Fibroblast of lung (primary cell): ENCODE results near the gene VCAN. TPM values are rescaled to one million over a fixed set of nuclear protein-coding genes. Genes with fewer than 3 reads are reported as not detected.

Source experiments
- DNase-seq, 2 donors: peaks; one replicate each; pipeline versions ENCODE4 v3.0.0 to v3.0.0-alpha.2; 2010; ENCODE audit warnings: low read depth in 2 of 2
- H2AFZ ChIP-seq: 2 replicates; pipeline ENCODE4 v1.5.1; 2012; ENCODE audit warnings: low read length, control low read depth, inconsistent platforms
- H3K27ac ChIP-seq: 2 replicates; pipeline ENCODE4 v1.5.1; 2011; ENCODE audit warnings: low read length, control low read depth; ENCODE audit not compliant: insufficient read depth
- H3K27me3 ChIP-seq: 2 replicates; pipeline ENCODE4 v1.5.1; 2011; ENCODE audit warnings: mild to moderate bottlenecking, low read length; ENCODE audit not compliant: control insufficient read depth, insufficient read depth
- H3K36me3 ChIP-seq: 2 replicates; pipeline ENCODE4 v1.5.1; 2011; ENCODE audit warnings: low read length; ENCODE audit not compliant: control insufficient read depth, insufficient read depth
- H3K4me1 ChIP-seq: 2 replicates; pipeline ENCODE4 v1.5.1; 2011; ENCODE audit warnings: low read length; ENCODE audit not compliant: control insufficient read depth, insufficient read depth; ENCODE audit errors: extremely low read depth
- H3K4me2 ChIP-seq: 2 replicates; pipeline ENCODE4 v1.5.1; 2011; ENCODE audit warnings: low read length, control low read depth; ENCODE audit not compliant: insufficient read depth; ENCODE audit errors: extremely low read depth
- H3K4me3 ChIP-seq, 4 experiments: fragments of 200-600 bp in 1 of 4; sonication (generic) in 1 of 4; replicated peaks in 1 of 4; 2 replicates each; pipeline ENCODE4 v1.5.1; 2011 to 2016; ENCODE audit warnings: low read length in 4 of 4, low read depth in 3 of 4, mild to moderate bottlenecking in 3 of 4, control low read depth in 2 of 4, inconsistent platforms in 1 of 4, mixed read lengths in 1 of 4; ENCODE audit not compliant: insufficient read depth in 1 of 4; ENCODE audit errors: control extremely low read depth in 1 of 4
- H3K79me2 ChIP-seq: 2 replicates; pipeline ENCODE4 v1.5.1; 2012; ENCODE audit warnings: mild to moderate bottlenecking, low read length, inconsistent platforms; ENCODE audit not compliant: control insufficient read depth, insufficient read depth
- H3K9ac ChIP-seq: 2 replicates; pipeline ENCODE4 v1.5.1; 2011; ENCODE audit warnings: mild to moderate bottlenecking, low read length, control low read depth; ENCODE audit not compliant: insufficient read depth
- H3K9me3 ChIP-seq: 2 replicates; pipeline ENCODE4 v1.5.1; 2012; ENCODE audit warnings: low read depth, low read length; ENCODE audit not compliant: control insufficient read depth, insufficient read depth
- H4K20me1 ChIP-seq: 2 replicates; pipeline ENCODE4 v1.5.1; 2011; ENCODE audit warnings: low read length; ENCODE audit not compliant: control insufficient read depth, insufficient read depth; ENCODE audit errors: extremely low read depth
- CTCF ChIP-seq, 2 donors: IDR thresholded peaks in 1 of 2; conservative IDR thresholded peaks in 1 of 2; 1 replicate in 1 of 2; 2 replicates in 1 of 2; pipeline ENCODE4 v1.5.1; 2011 to 2012; ENCODE audit warnings: low read length in 2 of 2, control low read depth in 1 of 2, inconsistent platforms in 1 of 2, low read depth in 1 of 2, mild to moderate bottlenecking in 1 of 2
- EZH2 ChIP-seq: IDR thresholded peaks from 2 replicates; pipeline ENCODE4 v1.5.1; 2012; ENCODE audit warnings: low read length, control low read depth, mild to moderate bottlenecking; ENCODE audit errors: missing control alignments
- polyA plus RNA-seq, 2 donors: library from polyadenylated mRNA; depleted of rRNA in 1 of 2; stranded (reverse) in 1 of 2; unstranded in 1 of 2; fragments of >200 nt; gene quantifications; 2 replicates each; pipeline ENCODE4 v1.2.1, GENCODE V29; 2011 to 2012; ENCODE audit warnings: missing spikeins in 1 of 2
- total RNA-seq: library from RNA; depleted of rRNA; stranded (reverse); fragments of >200 nt; gene quantifications from 2 replicates; pipeline ENCODE4 v1.2.1, GENCODE V29; 2014

The VCAN gene
- total and polyA plus RNA-seq, 2 donors (not counting 1 experiment from before 2014, with no cell fraction given): 51.9 to 227 TPM

GRCh38 chr5:83516377-83516776 lies 44.8 kb downstream of the VCAN start:
- H3K27me3 ChIP-seq: no peaks in the 10 kb centered on the region
- H3K27ac ChIP-seq: peak overlapping the region; percentile 43
- peaks cover 2% of the 10 kb centered on the region for H3K36me3 ChIP-seq
- H4K20me1 ChIP-seq: no peaks in the 10 kb centered on the region
- no peaks in the 10 kb centered on the region for H3K79me2 ChIP-seq
- H3K9ac ChIP-seq: no peak overlapping the region
- DNase-seq: peak; percentile 38 to 59
- H3K4me1 ChIP-seq: peaks cover 4% of the 10 kb centered on the region
- no peaks in the 10 kb centered on the region for H3K9me3 ChIP-seq
- TF ChIP-seq CTCF (conservative IDR thresholded peaks at IDR 0.05 in 1 of 2, IDR thresholded peaks at IDR 0.05 in 1 of 2; ENCODE audit: low read depth in 1 of 2, low read length in 2 of 2): no peak
- no peak for TF ChIP-seq EZH2
- no peak overlapping the region for H3K4me3 ChIP-seq
- H2AFZ ChIP-seq: no peak overlapping the region
- H3K4me2 ChIP-seq: no peak overlapping the region

- TF ChIP-seq CTCF (conservative IDR thresholded peaks at IDR 0.05 in 1 of 2, IDR thresholded peaks at IDR 0.05 in 1 of 2; ENCODE audit: low read depth in 1 of 2, low read length in 2 of 2): peak in 1 of 2 donors; percentile 47
- no peak for TF ChIP-seq EZH2
- H3K4me1 ChIP-seq: peaks cover 4% of the 10 kb centered on the region
- DNase-seq: peak in 1 of 2 donors; percentile 50
- H3K27ac ChIP-seq: peak overlapping the region; percentile 43
- H3K9me3 ChIP-seq: no peaks in the 10 kb centered on the region
- no peak overlapping the region for H2AFZ ChIP-seq
- no peak overlapping the region for H3K4me3 ChIP-seq
- peaks cover 2% of the 10 kb centered on the region for H3K36me3 ChIP-seq
- no peaks in the 10 kb centered on the region for H3K27me3 ChIP-seq
- H3K4me2 ChIP-seq: peak overlapping the region; percentile 29
- H4K20me1 ChIP-seq: no peaks in the 10 kb centered on the region
- H3K9ac ChIP-seq: no peak overlapping the region
- H3K79me2 ChIP-seq: no peaks in the 10 kb centered on the region
Observed at GRCh38 chr5:83517072-83517687, 45.6 kb downstream of the VCAN start.

GRCh38 chr5:83517688-83518085 lies 46.1 kb downstream of the VCAN start:
- Histone ChIP-seq H4K20me1 (no peaks in the 10 kb centered on the region), H3K4me2 (peak overlapping the region; percentile 29), H3K27ac (peak overlapping the region; percentile 36), H2AFZ (no peak overlapping the region), H3K79me2 (no peaks in the 10 kb centered on the region), H3K4me3 (no peak overlapping the region), H3K4me1 (peaks cover 4% of the 10 kb centered on the region), H3K9me3 (no peaks in the 10 kb centered on the region), H3K9ac (no peak overlapping the region), H3K27me3 (no peaks in the 10 kb centered on the region), H3K36me3 (peaks cover 2% of the 10 kb centered on the region)
- TF ChIP-seq CTCF (conservative IDR thresholded peaks at IDR 0.05 in 1 of 2, IDR thresholded peaks at IDR 0.05 in 1 of 2; ENCODE audit: low read depth in 1 of 2, low read length in 2 of 2) (no peak), EZH2 (no peak)
- DNase-seq: no peak
